ENCODE results near the gene TENM4. TPM values are rescaled to one million over a fixed set of nuclear protein-coding genes. Genes with fewer than 3 reads are reported as not detected.
"Not testable (repeated sequence)": the region's sequence is repeated elsewhere in the genome, so short reads cannot be mapped to it uniquely, and the experiment has no call there.

The TENM4 gene
- total RNA-seq, 4 donors from 2014 or later, result 1.1 to 2.7 (median 2.0) TPM

DNA sequence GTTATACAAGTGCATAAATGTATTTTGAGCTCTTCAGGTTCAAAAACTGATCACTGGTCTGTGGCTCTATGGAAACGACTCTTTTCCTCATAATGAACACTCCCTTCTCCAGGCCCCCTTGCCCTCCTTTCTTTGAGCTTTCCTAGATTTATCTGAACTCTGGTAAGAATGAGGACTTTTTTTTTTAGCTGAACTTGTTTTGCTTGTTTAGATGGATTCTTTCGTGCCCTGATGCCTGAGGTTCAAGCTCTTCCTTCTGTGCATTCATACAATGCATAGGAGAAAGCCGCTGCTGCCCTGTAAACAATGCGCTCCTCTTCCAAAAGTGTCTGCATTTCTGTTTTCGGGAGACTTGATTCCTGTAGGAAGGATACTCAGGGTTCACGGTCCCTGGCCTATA, 205.1 kb downstream of the TENM4 start:
- TF ChIP-seq, protein P1, sequence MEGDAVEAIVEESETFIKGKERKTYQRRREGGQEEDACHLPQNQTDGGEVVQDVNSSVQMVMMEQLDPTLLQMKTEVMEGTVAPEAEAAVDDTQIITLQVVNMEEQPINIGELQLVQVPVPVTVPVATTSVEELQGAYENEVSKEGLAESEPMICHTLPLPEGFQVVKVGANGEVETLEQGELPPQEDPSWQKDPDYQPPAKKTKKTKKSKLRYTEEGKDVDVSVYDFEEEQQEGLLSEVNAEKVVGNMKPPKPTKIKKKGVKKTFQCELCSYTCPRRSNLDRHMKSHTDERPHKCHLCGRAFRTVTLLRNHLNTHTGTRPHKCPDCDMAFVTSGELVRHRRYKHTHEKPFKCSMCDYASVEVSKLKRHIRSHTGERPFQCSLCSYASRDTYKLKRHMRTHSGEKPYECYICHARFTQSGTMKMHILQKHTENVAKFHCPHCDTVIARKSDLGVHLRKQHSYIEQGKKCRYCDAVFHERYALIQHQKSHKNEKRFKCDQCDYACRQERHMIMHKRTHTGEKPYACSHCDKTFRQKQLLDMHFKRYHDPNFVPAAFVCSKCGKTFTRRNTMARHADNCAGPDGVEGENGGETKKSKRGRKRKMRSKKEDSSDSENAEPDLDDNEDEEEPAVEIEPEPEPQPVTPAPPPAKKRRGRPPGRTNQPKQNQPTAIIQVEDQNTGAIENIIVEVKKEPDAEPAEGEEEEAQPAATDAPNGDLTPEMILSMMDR (IDR thresholded peaks at IDR 0.05), result no peak
- no peak for TF ChIP-seq POLR2A (IDR thresholded peaks at IDR 0.05)
- no peaks in the 10 kb centered on the region for H3K36me3 ChIP-seq
- H3K4me1 ChIP-seq, result no peaks in the 10 kb centered on the region
- H3K9me3 ChIP-seq, result no peaks in the 10 kb centered on the region
- no peak for DNase-seq
- no peak overlapping the region for H3K27ac ChIP-seq
- no peaks in the 10 kb centered on the region for H3K27me3 ChIP-seq
- H3K4me3 ChIP-seq, result no peak overlapping the region

DNA sequence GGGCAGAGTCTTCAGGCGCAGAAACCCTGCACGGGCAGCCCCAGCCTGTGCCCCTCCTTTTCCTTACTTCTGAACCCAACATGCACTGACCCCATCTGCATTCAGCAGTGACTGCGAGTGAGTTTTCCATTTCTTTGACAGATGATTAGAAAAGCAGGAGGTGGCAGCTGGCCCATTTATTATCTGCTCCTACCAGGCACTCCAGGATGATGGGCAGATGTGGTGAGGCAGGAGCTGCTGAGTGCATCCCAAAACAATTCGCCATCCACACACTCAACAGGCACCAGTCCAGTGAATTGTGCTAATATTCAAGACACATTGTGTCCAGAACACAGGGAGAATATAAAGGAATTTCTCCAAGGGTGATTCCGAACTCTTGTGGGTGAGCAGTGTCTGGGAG, 208.5 kb downstream of the TENM4 start:
- no peaks in the 10 kb centered on the region for H3K9me3 ChIP-seq
- H3K27ac ChIP-seq, result no peak overlapping the region
- TF ChIP-seq, protein P1 (IDR thresholded peaks at IDR 0.05), result no peak
- TF ChIP-seq POLR2A (IDR thresholded peaks at IDR 0.05), result no peak
- H3K36me3 ChIP-seq, result no peaks in the 10 kb centered on the region
- H3K27me3 ChIP-seq, result no peaks in the 10 kb centered on the region
- H3K4me3 ChIP-seq, result no peak overlapping the region
- no peaks in the 10 kb centered on the region for H3K4me1 ChIP-seq
- DNase-seq, result no peak

GRCh38 chr11:79229047-79229446, 211.8 kb downstream of the TENM4 start:
- Histone ChIP-seq H3K27ac (no peak overlapping the region), H3K36me3 (no peaks in the 10 kb centered on the region), H3K9me3 (no peaks in the 10 kb centered on the region), H3K4me1 (no peaks in the 10 kb centered on the region), H3K27me3 (no peaks in the 10 kb centered on the region), H3K4me3 (no peak overlapping the region)
- no peak for DNase-seq
- TF ChIP-seq POLR2A (IDR thresholded peaks at IDR 0.05), result no peak

- Histone ChIP-seq H3K4me3 (no peak overlapping the region), H3K27ac (no peak overlapping the region), H3K4me1 (no peaks in the 10 kb centered on the region), H3K27me3 (no peaks in the 10 kb centered on the region), H3K36me3 (no peaks in the 10 kb centered on the region), H3K9me3 (no peaks in the 10 kb centered on the region)
- TF ChIP-seq, protein P1 (IDR thresholded peaks at IDR 0.05), result no peak
- TF ChIP-seq POLR2A (IDR thresholded peaks at IDR 0.05), result no peak
- DNase-seq, result no peak
These were observed 212.8 kb downstream of the TENM4 start for GRCh38 chr11:79227767-79228755.

GRCh38 chr11:79227308-79227707, 213.5 kb downstream of the TENM4 start:
- Histone ChIP-seq H3K9me3 (no peaks in the 10 kb centered on the region), H3K27me3 (no peaks in the 10 kb centered on the region), H3K4me3 (no peak overlapping the region), H3K4me1 (no peaks in the 10 kb centered on the region), H3K36me3 (no peaks in the 10 kb centered on the region), H3K27ac (no peak overlapping the region)
- TF ChIP-seq POLR2A (IDR thresholded peaks at IDR 0.05), result no peak
- TF ChIP-seq, protein P1 (IDR thresholded peaks at IDR 0.05), result no peak
- no peak for DNase-seq

DNA sequence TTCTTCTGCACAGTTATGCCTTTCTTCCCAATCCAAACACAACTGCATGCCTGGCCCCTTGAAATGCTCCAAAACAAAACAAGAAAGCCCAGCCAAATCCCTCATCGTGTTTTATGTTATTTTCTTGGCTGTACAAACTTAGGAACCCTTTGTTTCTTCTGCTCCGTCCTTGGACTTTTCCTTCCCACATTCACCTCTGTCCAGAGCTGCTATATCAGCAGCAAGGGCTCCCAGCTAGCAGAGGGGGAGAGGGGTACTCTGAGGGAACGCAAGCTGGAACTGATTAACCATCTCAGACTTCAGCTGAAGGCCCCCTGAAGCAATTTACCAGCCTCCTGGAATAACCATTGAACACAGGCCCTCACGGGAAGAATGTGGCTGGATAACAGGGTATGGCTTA, 214.7 kb downstream of the TENM4 start:
- Histone ChIP-seq H3K4me3 (no peak overlapping the region), H3K27me3 (no peaks in the 10 kb centered on the region), H3K27ac (no peak overlapping the region), H3K9me3 (no peaks in the 10 kb centered on the region), H3K36me3 (no peaks in the 10 kb centered on the region), H3K4me1 (no peaks in the 10 kb centered on the region)
- no peak for DNase-seq
- no peak for TF ChIP-seq POLR2A (IDR thresholded peaks at IDR 0.05)
- TF ChIP-seq, protein P1 (IDR thresholded peaks at IDR 0.05), result no peak

- H3K36me3 ChIP-seq, H3K9me3 ChIP-seq, H3K27ac ChIP-seq, H3K4me1 ChIP-seq, H3K27me3 ChIP-seq, H3K4me3 ChIP-seq, DNase-seq: not testable (repeated sequence)
These were observed 218.7 kb downstream of the TENM4 start for GRCh38 chr11:79222163-79222562.

Measured in Peyer's patch (tissue), 4 donors.